HCT116 (cell line): ENCODE results near the gene FLCN. TPM values are rescaled to one million over a fixed set of nuclear protein-coding genes. Genes with fewer than 3 reads are reported as not detected.

ENCODE experiments used
- ATAC-seq: fragments of 200-7000 bp; cut with Tn5 transposase; 2 replicates; pipeline ENCODE4 v1.9.1; 2020; ENCODE audit warnings: mild to moderate bottlenecking, moderate library complexity
- BruUV-seq: library from RNA; stranded (reverse); fragments of 400-500 nt; replicated peaks from 2 replicates; lab custom pipeline; 2021; lab: Mats Ljungman, UMichigan
- CTCF ChIA-PET: fragments of 300-600 bp; sonication (Branson Sonifier 250); formaldehyde crosslinking; loops from one replicate; lab custom pipeline; 2021; ENCODE audit warnings: antibody characterized with exemption; lab: Charles Lee
- POLR2A ChIA-PET: fragments of 300-600, 350-600 bp; sonication (Branson Sonifier 250); formaldehyde crosslinking; loops from one replicate; lab custom pipeline; 2021; ENCODE audit warnings: antibody characterized with exemption; lab: Charles Lee
- RAD21 ChIA-PET, 2 experiments: fragments of 300-600 bp; sonication (Branson Sonifier 250); formaldehyde crosslinking; loops; one replicate each; lab custom pipeline; 2023; ENCODE audit warnings: low total read pairs in 2 of 2; ENCODE audit not compliant: uncharacterized antibody in 2 of 2, unreplicated experiment in 2 of 2, low non-redundant PET in 1 of 2; lab: Charles Lee
- DNase-seq: peaks from one replicate; pipeline ENCODE4 v3.0.0-alpha.2; 2010; ENCODE audit warnings: low read depth, low spot score
- H2AFZ ChIP-seq: fragments of 200-600 bp; shearing (Covaris generic), sonication (generic); 2 replicates; pipeline ENCODE4 v1.6.1; 2017; ENCODE audit warnings: low read depth, mixed run types, mixed read lengths, antibody characterized with exemption, low read length; ENCODE audit not compliant: poor library complexity, severe bottlenecking
- H3K27ac ChIP-seq: 2 replicates; pipeline ENCODE4 v1.5.1; 2012; ENCODE audit warnings: low read depth, low read length
- H3K27me3 ChIP-seq: fragments of 200-600 bp; sonication (generic); 2 replicates; pipeline ENCODE4 v1.6.1; 2016; ENCODE audit warnings: mixed run types, low read length, mixed read lengths; ENCODE audit not compliant: insufficient read depth
- H3K36me3 ChIP-seq, 2 experiments: fragments of 200-500 bp in 1 of 2; fragments of 200-600 bp in 1 of 2; sonication (Bioruptor generic) in 1 of 2; sonication (generic) in 1 of 2; 2 replicates each; pipeline versions ENCODE4 v1.5.1 to v1.6.1; 2014 to 2016; ENCODE audit warnings: low read length in 2 of 2, inconsistent platforms in 1 of 2, mixed read lengths in 1 of 2, mixed run types in 1 of 2; ENCODE audit not compliant: insufficient read depth in 2 of 2, control insufficient read depth in 1 of 2
- H3K4me1 ChIP-seq, 2 experiments: fragments of 200-600 bp in 1 of 2; sonication (generic) in 1 of 2; 2 replicates each; pipeline versions ENCODE4 v1.5.1 to v1.6.1; 2012 to 2017; ENCODE audit warnings: low read length in 2 of 2, inconsistent platforms in 1 of 2, mild to moderate bottlenecking in 1 of 2, mixed read lengths in 1 of 2, mixed run types in 1 of 2, moderate library complexity in 1 of 2; ENCODE audit not compliant: insufficient read depth in 2 of 2, control insufficient read depth in 1 of 2
- H3K4me2 ChIP-seq: fragments of 200-600 bp; sonication (generic); 2 replicates; pipeline ENCODE4 v1.6.1; 2017; ENCODE audit warnings: mixed run types, low read length, mixed read lengths
- H3K4me3 ChIP-seq, 2 experiments: fragments of 200-600 bp in 1 of 2; sonication (generic) in 1 of 2; replicated peaks in 1 of 2; 2 replicates each; pipeline ENCODE4 v1.5.1; 2011 to 2016; ENCODE audit warnings: low read length in 2 of 2, control low read depth in 1 of 2, low read depth in 1 of 2, mild to moderate bottlenecking in 1 of 2, mixed read lengths in 1 of 2, mixed run types in 1 of 2
- H3K79me2 ChIP-seq: fragments of 200-600 bp; sonication (generic); 2 replicates; pipeline ENCODE4 v1.6.1; 2017; ENCODE audit warnings: mild to moderate bottlenecking, mixed run types, low read length, moderate library complexity, mixed read lengths; ENCODE audit not compliant: insufficient read depth
- H3K9ac ChIP-seq: fragments of 200-600 bp; sonication (generic); 2 replicates; pipeline ENCODE4 v1.6.1; 2016; ENCODE audit warnings: low read length, mixed read lengths
- H3K9me2 ChIP-seq: fragments of 200-600 bp; sonication (generic), shearing (Covaris generic); 2 replicates; pipeline ENCODE4 v1.6.1; 2017; ENCODE audit warnings: mixed run types, mild to moderate bottlenecking, moderate library complexity; ENCODE audit not compliant: insufficient read depth
- H3K9me3 ChIP-seq, 2 experiments: fragments of 200-500 bp in 1 of 2; fragments of 200-600 bp in 1 of 2; sonication (Bioruptor generic) in 1 of 2; sonication (generic) in 1 of 2; 2 replicates each; pipeline ENCODE4 v1.6.1; 2014 to 2017; ENCODE audit warnings: low read length in 2 of 2, mixed read lengths in 2 of 2, inconsistent platforms in 1 of 2, low read depth in 1 of 2, mild to moderate bottlenecking in 1 of 2, mixed run types in 1 of 2, moderate library complexity in 1 of 2; ENCODE audit not compliant: control insufficient read depth in 1 of 2, insufficient read depth in 1 of 2
- H4K20me1 ChIP-seq: fragments of 200-600 bp; sonication (generic), shearing (Covaris generic); 2 replicates; pipeline ENCODE4 v1.6.1; 2017; ENCODE audit warnings: mixed run types, mild to moderate bottlenecking, moderate library complexity; ENCODE audit not compliant: insufficient read depth
- ATF3 ChIP-seq: IDR thresholded peaks from 2 replicates; pipeline ENCODE4 v1.6.1; 2012
- CBX3 ChIP-seq: IDR thresholded peaks from 2 replicates; pipeline ENCODE4 v1.6.1; 2012; ENCODE audit warnings: low read depth
- EGR1 ChIP-seq: IDR thresholded peaks from 2 replicates; pipeline ENCODE4 v1.6.1; 2012; ENCODE audit warnings: low read depth
- ELF1 ChIP-seq: IDR thresholded peaks from 2 replicates; pipeline ENCODE4 v1.6.1; 2012; ENCODE audit warnings: low read depth, borderline replicate concordance
- EZH2 ChIP-seq: fragments of 200-600 bp; sonication (generic); IDR thresholded peaks from 2 replicates; pipeline ENCODE4 v1.6.1; 2017; ENCODE audit warnings: antibody characterized with exemption, mixed run types
- EZH2phosphoT487 ChIP-seq: fragments of 200-600 bp; IDR thresholded peaks from 2 replicates; pipeline ENCODE4 v1.6.1; 2018; ENCODE audit warnings: antibody characterized with exemption, borderline replicate concordance
- FOSL1 ChIP-seq: IDR thresholded peaks from 2 replicates; pipeline ENCODE4 v1.6.1; 2012; ENCODE audit warnings: low read depth
- MAX ChIP-seq: IDR thresholded peaks from 2 replicates; pipeline ENCODE4 v1.6.1; 2012
- POLR2A ChIP-seq: IDR thresholded peaks from 2 replicates; pipeline ENCODE4 v1.7.0; 2011; ENCODE audit warnings: borderline replicate concordance; ENCODE audit not compliant: insufficient read depth, insufficient read length; ENCODE audit errors: extremely low read depth
- POLR2AphosphoS5 ChIP-seq: IDR thresholded peaks from 2 replicates; pipeline ENCODE4 v1.6.1; 2011; ENCODE audit warnings: mild to moderate bottlenecking, low read depth, low read length, moderate library complexity
- SIN3A ChIP-seq: IDR thresholded peaks from 2 replicates; pipeline ENCODE4 v1.6.1; 2012; ENCODE audit warnings: low read depth
- SP1 ChIP-seq: IDR thresholded peaks from 2 replicates; pipeline ENCODE4 v1.6.1; 2012; ENCODE audit warnings: low read depth
- SRF ChIP-seq: IDR thresholded peaks from 2 replicates; pipeline ENCODE4 v1.6.1; 2012; ENCODE audit warnings: low read depth
- TCF7L2 ChIP-seq: IDR thresholded peaks from 2 replicates; pipeline ENCODE4 v1.7.0; 2011; ENCODE audit warnings: borderline replicate concordance, inconsistent platforms; ENCODE audit not compliant: insufficient read depth, insufficient read length; ENCODE audit errors: extremely low read depth
- YY1 ChIP-seq: IDR thresholded peaks from 2 replicates; pipeline ENCODE4 v1.6.1; 2011; ENCODE audit warnings: low read length, low read depth, moderate library complexity, mild to moderate bottlenecking; ENCODE audit not compliant: insufficient replicate concordance; ENCODE audit errors: extremely low read depth
- ZFX ChIP-seq: fragments of 450-650 bp; IDR thresholded peaks from 2 replicates; pipeline ENCODE4 v1.6.1; 2017
- ZNF274 ChIP-seq: fragments of 200-500 bp; sonication (Bioruptor generic); IDR thresholded peaks from 2 replicates; pipeline ENCODE4 v1.6.1; 2014; ENCODE audit warnings: mild to moderate bottlenecking, low read depth, low read length, inconsistent platforms
- intact Hi-C: fragments of 100-400 bp; cut with micrococcal nuclease; formaldehyde crosslinking; loops from 2 replicates; pipeline ENCODE4 v1.10.0; 2022
- total RNA-seq: library from RNA; stranded (reverse); gene quantifications from one replicate; pipeline ENCODE4 v1.2.1, GENCODE V29; 2021; ENCODE audit not compliant: unreplicated experiment

The FLCN gene
- total RNA-seq, 1 experiment from 2014 or later, result 23.7 TPM

- CTCF ChIA-PET, result no interaction called here
- H3K4me3 ChIP-seq, result no peak overlapping the region
- H3K79me2 ChIP-seq, result no peaks in the 10 kb centered on the region
- POLR2A ChIA-PET, result no interaction called here
- H3K4me2 ChIP-seq, result no peak overlapping the region
- DNase-seq (no peak), ATAC-seq (no peak)
- RAD21 ChIA-PET, result no interaction called here
- peaks cover 10 to 20% of the 10 kb centered on the region in 2 experiments; a peak in 3 of 4 replicates for H3K36me3 ChIP-seq
- no peaks in the 10 kb centered on the region for H3K9me2 ChIP-seq
- BruUV-seq, result no TSS peak
- TF ChIP-seq POLR2A (no peak), POLR2AphosphoS5 (peak; percentile 15; the same call in 1 of the 2 replicates)
- H3K27me3 ChIP-seq, result no peaks in the 10 kb centered on the region
- peaks cover 6 to 22% of the 10 kb centered on the region in 2 experiments; a peak in 3 of 4 replicates for H3K4me1 ChIP-seq
- H4K20me1 ChIP-seq, result peaks cover 3% of the 10 kb centered on the region; the same call in 1 of the 2 replicates
- no peak overlapping the region for H2AFZ ChIP-seq
- intact Hi-C loops, result no loop called here
- H3K9ac ChIP-seq, result no peak overlapping the region
- no peak overlapping the region for H3K27ac ChIP-seq
- H3K9me3 ChIP-seq, result no peaks in the 10 kb centered on the region
Observed at GRCh38 chr17:17186551-17187505, 50.1 kb downstream of the FLCN start.

GRCh38 chr17:17186051-17186450, 50.9 kb downstream of the FLCN start:
- no peak overlapping the region for H3K4me2 ChIP-seq
- no peaks in the 10 kb centered on the region for H3K79me2 ChIP-seq
- RAD21 ChIA-PET, result no interaction called here
- H3K27ac ChIP-seq, result no peak overlapping the region
- H3K4me1 ChIP-seq, result peaks cover 6 to 15% of the 10 kb centered on the region in 2 experiments; a peak in 3 of 4 replicates
- H3K9me3 ChIP-seq, result no peaks in the 10 kb centered on the region
- ATAC-seq (no peak), DNase-seq (no peak)
- H2AFZ ChIP-seq, result no peak overlapping the region
- no peaks in the 10 kb centered on the region for H3K27me3 ChIP-seq
- BruUV-seq, result no TSS peak
- POLR2A ChIA-PET, result no interaction called here
- CTCF ChIA-PET, result no interaction called here
- H3K36me3 ChIP-seq, result peaks cover 14 to 25% of the 10 kb centered on the region in 2 experiments; a peak in 3 of 4 replicates
- no peaks in the 10 kb centered on the region for H3K9me2 ChIP-seq
- 0 out of 2 replicates have a peak, but pooled peaks cover under 1% of the 10 kb centered on the region for H4K20me1 ChIP-seq
- H3K9ac ChIP-seq, result no peak overlapping the region
- no peak overlapping the region for H3K4me3 ChIP-seq
- intact Hi-C loops, result no loop called here
- no peak for TF ChIP-seq SIN3A
- TF ChIP-seq FOSL1, result no peak
- no peak for TF ChIP-seq EZH2
- TF ChIP-seq ZNF274, result no peak
- no peak for TF ChIP-seq YY1
- no peak for TF ChIP-seq ELF1
- no peak for TF ChIP-seq EGR1
- no peak for TF ChIP-seq ATF3
- TF ChIP-seq ZFX, result no peak
- TF ChIP-seq EZH2phosphoT487, result no peak
- no peak for TF ChIP-seq POLR2AphosphoS5
- TF ChIP-seq CBX3, result no peak
- TF ChIP-seq SP1, result no peak
- no peak for TF ChIP-seq POLR2A
- TF ChIP-seq SRF, result no peak
- no peak for TF ChIP-seq MAX
- no peak for TF ChIP-seq TCF7L2
